ENCODE results near the gene SRPK2. TPM values are rescaled to one million over a fixed set of nuclear protein-coding genes. Genes with fewer than 3 reads are reported as not detected.
A peak's percentile ranks its signal among the peaks of the same experiment; 100 is the strongest.

The SRPK2 gene
- total RNA-seq, 1 donor from 2014 or later, result 58.5 TPM

GRCh38 chr7:105389088-105389650 is 448 bp upstream of the SRPK2 start:
- Mint-ChIP-seq H3K27ac (ENCODE audit: unreplicated experiment) (peak overlapping the region; percentile 79), H3K4me3 (ENCODE audit: unreplicated experiment) (peak overlapping the region; percentile 83), H3K4me1 (ENCODE audit: low read depth) (peaks cover 14% of the 10 kb centered on the region), H3K36me3 (ENCODE audit: low read depth) (no peaks in the 10 kb centered on the region), H3K9me3 (ENCODE audit: low read depth) (no peaks in the 10 kb centered on the region), H3K27me3 (ENCODE audit: low read depth) (no peaks in the 10 kb centered on the region)
- TF ChIP-seq CTCF (IDR thresholded peaks at IDR 0.05), result no peak
- no peak for DNase-seq (ENCODE audit: low spot score)

- peaks cover 14% of the 10 kb centered on the region for H3K4me1 Mint-ChIP-seq (ENCODE audit: low read depth)
- no peak for DNase-seq (ENCODE audit: low spot score)
- peak overlapping the region; percentile 78 for H3K27ac Mint-ChIP-seq (ENCODE audit: unreplicated experiment)
- H3K27me3 Mint-ChIP-seq (ENCODE audit: low read depth), result no peaks in the 10 kb centered on the region
- no peaks in the 10 kb centered on the region for H3K36me3 Mint-ChIP-seq (ENCODE audit: low read depth)
- no peaks in the 10 kb centered on the region for H3K9me3 Mint-ChIP-seq (ENCODE audit: low read depth)
- peak overlapping the region; percentile 86 for H3K4me3 Mint-ChIP-seq (ENCODE audit: unreplicated experiment)
- peak; percentile 53 for TF ChIP-seq CTCF (IDR thresholded peaks at IDR 0.05)
These were observed 989 bp downstream of the SRPK2 start for GRCh38 chr7:105387508-105388355.

- Mint-ChIP-seq H3K27ac (ENCODE audit: unreplicated experiment) (no peak overlapping the region), H3K27me3 (ENCODE audit: low read depth) (no peaks in the 10 kb centered on the region), H3K4me3 (ENCODE audit: unreplicated experiment) (no peak overlapping the region), H3K9me3 (ENCODE audit: low read depth) (no peaks in the 10 kb centered on the region), H3K4me1 (ENCODE audit: low read depth) (peaks cover 29% of the 10 kb centered on the region), H3K36me3 (ENCODE audit: low read depth) (no peaks in the 10 kb centered on the region)
- no peak for DNase-seq (ENCODE audit: low spot score)
- no peak for TF ChIP-seq CTCF (IDR thresholded peaks at IDR 0.05)
These were observed 10.8 kb downstream of the SRPK2 start for GRCh38 chr7:105377903-105378302.

- peaks cover 25% of the 10 kb centered on the region for H3K4me1 Mint-ChIP-seq (ENCODE audit: low read depth)
- TF ChIP-seq CTCF (IDR thresholded peaks at IDR 0.05), result no peak
- H3K27me3 Mint-ChIP-seq (ENCODE audit: low read depth), result no peaks in the 10 kb centered on the region
- no peak overlapping the region for H3K27ac Mint-ChIP-seq (ENCODE audit: unreplicated experiment)
- H3K36me3 Mint-ChIP-seq (ENCODE audit: low read depth), result no peaks in the 10 kb centered on the region
- H3K9me3 Mint-ChIP-seq (ENCODE audit: low read depth), result no peaks in the 10 kb centered on the region
- no peak for DNase-seq (ENCODE audit: low spot score)
- H3K4me3 Mint-ChIP-seq (ENCODE audit: unreplicated experiment), result no peak overlapping the region
These were observed 11.7 kb downstream of the SRPK2 start for GRCh38 chr7:105376908-105377533.

- H3K36me3 Mint-ChIP-seq (ENCODE audit: low read depth), result no peaks in the 10 kb centered on the region
- no peaks in the 10 kb centered on the region for H3K27me3 Mint-ChIP-seq (ENCODE audit: low read depth)
- H3K4me1 Mint-ChIP-seq (ENCODE audit: low read depth), result peaks cover 28% of the 10 kb centered on the region
- no peak overlapping the region for H3K4me3 Mint-ChIP-seq (ENCODE audit: unreplicated experiment)
- no peak overlapping the region for H3K27ac Mint-ChIP-seq (ENCODE audit: unreplicated experiment)
- H3K9me3 Mint-ChIP-seq (ENCODE audit: low read depth), result no peaks in the 10 kb centered on the region
- TF ChIP-seq CTCF (IDR thresholded peaks at IDR 0.05), result no peak
- no peak for DNase-seq (ENCODE audit: low spot score)
These were observed 18.8 kb downstream of the SRPK2 start for GRCh38 chr7:105369944-105370343.
